Measurements from ENCODE around the gene KRTAP9-9.

GRCh38 chr17:41263212-41263611 lies 8.0 kb downstream of the KRTAP9-9 start:
- TF ChIP-seq EZH2 (IDR thresholded peaks at IDR 0.05; ENCODE audit: insufficient read depth, poor library complexity, severe bottlenecking): no peak
- TF ChIP-seq EZH2phosphoT487 (IDR thresholded peaks at IDR 0.05; ENCODE audit: insufficient read depth, low read depth): no peak
